HK-2 (cell line): ENCODE data around the gene UTY.

ENCODE experiments used
- DNase-seq: peaks from one replicate; pipeline ENCODE4 v3.0.0-alpha.2; 2018; ENCODE audit not compliant: unreplicated experiment

The UTY gene

GRCh38 chrY:13479828-13480227 lies at the start of gene UTY:
Gene UTY (minus strand): TSS chrY:13480033. CDS start chrY:13479665, 368 bp downstream.
- peak; percentile 1 for DNase-seq

GRCh38 chrY:13520474-13520873 lies 40.6 kb upstream of the UTY start:
- DNase-seq = no peak

GRCh38 chrY:13501215-13501614 lies 21.4 kb upstream of the UTY start:
- no peak for DNase-seq

- no peak for DNase-seq
Observed at GRCh38 chrY:13493737-13494136, 13.9 kb upstream of the UTY start.

GRCh38 chrY:13492408-13492807 lies 12.6 kb upstream of the UTY start:
- DNase-seq = no peak

GRCh38 chrY:13488738-13489137 lies 8.9 kb upstream of the UTY start:
- no peak for DNase-seq

GRCh38 chrY:13479121-13479711 lies 617 bp downstream of the UTY start:
- DNase-seq = peak; percentile 2

GRCh38 chrY:13478126-13478785 lies 1.6 kb downstream of the UTY start:
- no peak for DNase-seq

DNA sequence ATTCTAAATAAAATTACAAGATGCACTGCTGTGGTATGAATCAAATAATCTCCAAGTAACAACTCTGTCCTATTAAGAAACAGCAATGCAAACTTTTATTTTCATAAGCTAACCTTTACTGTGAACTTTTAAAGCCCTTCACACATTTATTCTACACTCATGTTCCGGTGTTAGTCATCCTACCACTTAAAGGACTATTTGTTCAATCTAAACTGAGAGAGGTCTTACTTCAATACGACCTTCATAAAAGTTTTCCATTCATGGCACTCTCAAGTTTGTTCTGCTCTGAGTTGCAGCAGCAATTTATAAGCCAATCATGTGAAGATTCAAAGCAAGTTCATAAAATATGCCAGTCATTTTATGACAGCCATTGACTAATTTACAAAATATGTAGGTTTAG lies 4.8 kb downstream of the UTY start:
- no peak for DNase-seq

GRCh38 chrY:13451572-13451971 lies 28.3 kb downstream of the UTY start:
- no peak for DNase-seq

DNA sequence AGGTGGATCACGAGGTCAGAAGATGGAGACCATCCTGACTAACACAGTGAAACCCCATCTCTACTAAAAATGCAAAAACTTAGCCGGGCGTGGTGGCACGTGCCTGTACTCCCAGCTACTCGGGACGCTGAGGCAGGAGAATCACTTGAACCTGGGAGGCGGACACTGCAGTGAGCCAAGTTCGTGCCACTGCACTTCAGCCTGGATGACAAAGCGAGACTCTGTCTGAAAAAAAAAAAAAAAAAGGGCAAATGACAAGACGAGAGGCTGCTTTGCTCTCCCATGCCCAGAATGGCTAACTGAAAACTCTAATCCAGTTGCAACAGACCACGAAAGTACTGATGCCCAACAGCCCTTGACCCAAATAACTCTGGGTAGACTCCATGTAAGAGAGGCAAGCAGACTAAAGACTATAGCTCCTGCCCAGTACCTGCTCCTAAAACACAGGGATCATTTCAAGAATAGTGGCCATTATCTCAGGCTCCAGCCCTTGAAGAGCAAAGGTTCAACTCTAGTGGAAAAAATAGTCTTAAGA lies 29.2 kb downstream of the UTY start:
- DNase-seq = no peak

- no peak for DNase-seq
Observed at GRCh38 chrY:13445566-13445965, 34.3 kb downstream of the UTY start.

- DNase-seq = no peak
Observed at GRCh38 chrY:13443146-13443545, 36.7 kb downstream of the UTY start.

DNA sequence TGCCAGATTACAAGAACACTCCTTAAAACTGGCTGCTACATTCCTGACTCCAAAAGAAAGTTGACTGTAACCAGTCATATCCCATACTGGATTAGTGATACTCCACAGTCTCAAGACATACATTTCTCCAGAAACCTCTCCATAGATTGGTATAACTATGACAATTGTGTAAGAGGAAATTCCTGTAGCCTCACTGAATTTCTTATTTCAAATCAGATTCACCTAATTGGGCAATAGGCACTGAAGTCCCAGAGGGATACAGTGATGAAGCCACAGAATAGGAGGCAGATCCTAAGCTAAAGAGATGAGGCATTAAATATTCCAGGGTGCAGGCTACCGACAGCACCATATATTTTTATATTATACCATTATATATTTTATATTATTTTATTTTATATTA lies 39.0 kb downstream of the UTY start:
- no peak for DNase-seq

GRCh38 chrY:13435968-13436937 lies 43.6 kb downstream of the UTY start:
- no peak for DNase-seq

GRCh38 chrY:13435206-13435967 lies 44.4 kb downstream of the UTY start:
- no peak for DNase-seq

GRCh38 chrY:13432293-13433025 lies 47.4 kb downstream of the UTY start:
- DNase-seq = no peak

- DNase-seq = no peak
Observed at GRCh38 chrY:13429551-13429950, 50.3 kb downstream of the UTY start.

DNA sequence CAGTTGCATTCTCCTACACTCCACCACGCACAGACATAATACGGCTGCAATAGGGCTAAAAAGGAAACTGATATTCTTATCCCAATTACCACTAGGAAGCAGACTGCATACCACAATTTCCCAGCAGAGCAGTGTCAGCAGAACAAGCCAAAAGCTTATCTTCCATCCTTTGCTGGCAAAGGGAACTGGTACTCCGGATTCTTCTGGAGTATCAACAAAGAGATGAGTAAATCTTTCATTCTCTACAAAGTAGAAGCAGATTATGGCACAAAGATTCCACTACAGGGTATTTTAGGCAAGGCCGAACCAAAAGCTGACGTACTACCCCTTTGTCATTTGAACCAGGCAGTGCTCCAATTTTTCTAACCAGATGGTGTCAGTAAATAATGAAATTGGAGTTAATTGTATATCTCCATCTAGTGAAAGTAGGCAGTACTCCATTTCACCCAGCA lies 56.5 kb downstream of the UTY start:
- no peak for DNase-seq

- DNase-seq = no peak
Observed at GRCh38 chrY:13416869-13417661, 62.8 kb downstream of the UTY start.
